RWPE1 (cell line): ENCODE data around the gene FAM13A.

Source experiments
- CTCF ChIA-PET: fragments of 350-600 bp; sonication (Branson Sonifier 250); formaldehyde crosslinking; extraction: SDS; loops from one replicate; lab custom pipeline; 2021; lab: Yijun Ruan, JAX
- POLR2A ChIA-PET: fragments of 400-600 bp; formaldehyde crosslinking; extraction: SDS; loops from one replicate; lab custom pipeline; 2020; ENCODE audit warnings: antibody characterized with exemption; ENCODE audit not compliant: low non-redundant PET; lab: Yijun Ruan, JAX
- DNase-seq: peaks from one replicate; pipeline ENCODE4 v3.0.0; 2012; ENCODE audit warnings: low spot score
- H3K27ac ChIP-seq: fragments of 450-650 bp; 2 replicates; pipeline ENCODE4 v1.5.1; 2017
- TF ChIP-seq, protein P1 (sequence below): fragments of 450-650 bp; conservative IDR thresholded peaks from 2 replicates; pipeline ENCODE4 v1.5.1; 2017; ENCODE audit warnings: low read depth, mild to moderate bottlenecking

The FAM13A gene

DNA sequence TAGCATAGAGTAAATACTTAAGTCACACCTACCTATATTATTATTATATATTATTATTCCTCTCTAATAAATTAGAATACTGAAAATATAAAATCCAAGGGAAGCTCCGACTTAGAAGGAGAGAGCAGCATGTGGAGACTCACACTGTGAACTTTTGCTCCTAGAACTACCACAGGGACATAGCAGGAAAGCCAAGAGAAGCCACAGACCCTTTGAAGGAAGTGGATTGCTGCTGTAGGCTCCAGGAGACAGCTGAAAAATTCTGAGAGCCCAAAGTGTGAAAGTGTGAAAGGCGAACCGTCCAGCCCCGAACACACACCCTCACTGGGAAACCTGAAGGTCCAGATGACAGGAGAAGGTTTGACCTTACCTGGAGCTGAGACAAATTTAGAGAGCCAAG is 177.0 kb downstream of the FAM13A start:
- ChIA-PET POLR2A (no interaction called here), CTCF (no interaction called here)
- no peak for DNase-seq
- TF ChIP-seq, protein P1, sequence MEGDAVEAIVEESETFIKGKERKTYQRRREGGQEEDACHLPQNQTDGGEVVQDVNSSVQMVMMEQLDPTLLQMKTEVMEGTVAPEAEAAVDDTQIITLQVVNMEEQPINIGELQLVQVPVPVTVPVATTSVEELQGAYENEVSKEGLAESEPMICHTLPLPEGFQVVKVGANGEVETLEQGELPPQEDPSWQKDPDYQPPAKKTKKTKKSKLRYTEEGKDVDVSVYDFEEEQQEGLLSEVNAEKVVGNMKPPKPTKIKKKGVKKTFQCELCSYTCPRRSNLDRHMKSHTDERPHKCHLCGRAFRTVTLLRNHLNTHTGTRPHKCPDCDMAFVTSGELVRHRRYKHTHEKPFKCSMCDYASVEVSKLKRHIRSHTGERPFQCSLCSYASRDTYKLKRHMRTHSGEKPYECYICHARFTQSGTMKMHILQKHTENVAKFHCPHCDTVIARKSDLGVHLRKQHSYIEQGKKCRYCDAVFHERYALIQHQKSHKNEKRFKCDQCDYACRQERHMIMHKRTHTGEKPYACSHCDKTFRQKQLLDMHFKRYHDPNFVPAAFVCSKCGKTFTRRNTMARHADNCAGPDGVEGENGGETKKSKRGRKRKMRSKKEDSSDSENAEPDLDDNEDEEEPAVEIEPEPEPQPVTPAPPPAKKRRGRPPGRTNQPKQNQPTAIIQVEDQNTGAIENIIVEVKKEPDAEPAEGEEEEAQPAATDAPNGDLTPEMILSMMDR: no peak
- no peak overlapping the region for H3K27ac ChIP-seq

DNA sequence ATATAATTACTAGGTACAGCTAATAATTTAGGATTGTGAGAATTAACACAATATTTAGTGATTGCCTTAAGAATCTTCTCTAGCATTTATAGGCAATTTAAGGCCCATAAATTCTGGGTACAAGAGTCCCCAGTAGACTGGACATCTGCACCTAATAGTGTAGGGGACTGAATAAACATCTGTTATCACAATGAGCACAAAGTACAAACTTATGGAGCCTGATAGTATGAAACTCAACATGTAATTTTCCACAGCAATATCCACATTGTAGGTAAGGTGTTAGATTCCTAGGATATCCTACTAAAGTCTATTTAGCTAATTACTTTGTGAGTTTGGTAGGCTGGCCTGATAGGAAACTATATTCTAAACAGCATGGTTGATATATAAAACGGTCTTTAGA is 178.3 kb downstream of the FAM13A start:
- H3K27ac ChIP-seq: no peak overlapping the region
- DNase-seq: no peak
- TF ChIP-seq, protein P1: no peak
- ChIA-PET POLR2A (no interaction called here), CTCF (interaction anchor here (0.6 kb wide), 1 partner anchor 115 kb away, joined by 5 read pairs; no protein-coding TSS in a partner anchor)

GRCh38 chr4:88870428-88870827 is 186.6 kb downstream of the FAM13A start:
- POLR2A ChIA-PET: no interaction called here

DNA sequence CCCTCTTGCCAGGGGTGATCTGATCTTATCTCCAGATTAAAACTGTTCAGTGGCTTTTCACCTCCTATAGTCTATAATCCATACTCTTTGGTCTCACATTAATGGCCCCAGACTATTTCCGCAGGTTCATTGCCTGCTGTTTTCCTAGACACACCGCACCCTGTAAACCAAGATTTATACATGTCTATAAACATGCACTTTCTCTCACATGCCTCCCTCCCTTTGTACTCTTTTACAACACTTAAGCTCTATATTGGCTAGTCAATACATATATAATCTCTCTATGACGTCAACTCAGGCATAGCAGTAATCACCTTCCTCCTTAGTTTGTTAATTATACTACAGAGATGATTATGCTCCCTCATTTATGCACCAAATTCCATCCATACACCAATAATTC is 188.5 kb downstream of the FAM13A start:
- DNase-seq: no peak
- H3K27ac ChIP-seq: no peak overlapping the region
- POLR2A ChIA-PET: no interaction called here
- CTCF ChIA-PET: no interaction called here
- TF ChIP-seq, protein P1: no peak

More at GRCh38 chr4:88870428-88870827, 186.6 kb downstream of the FAM13A start:
- H3K27ac ChIP-seq: no peak overlapping the region
- CTCF ChIA-PET: interaction anchor here (0.7 kb wide), 1 partner anchor 17 kb away, joined by 4 read pairs; no protein-coding TSS in a partner anchor
- TF ChIP-seq, protein P1: no peak
- DNase-seq: no peak

- CTCF ChIA-PET: no interaction called here
- H3K27ac ChIP-seq: no peak overlapping the region
- peak; percentile 20 for DNase-seq
- POLR2A ChIA-PET: no interaction called here
- TF ChIP-seq, protein P1: no peak
Observed at GRCh38 chr4:88866862-88867550, 190.0 kb downstream of the FAM13A start.

DNA sequence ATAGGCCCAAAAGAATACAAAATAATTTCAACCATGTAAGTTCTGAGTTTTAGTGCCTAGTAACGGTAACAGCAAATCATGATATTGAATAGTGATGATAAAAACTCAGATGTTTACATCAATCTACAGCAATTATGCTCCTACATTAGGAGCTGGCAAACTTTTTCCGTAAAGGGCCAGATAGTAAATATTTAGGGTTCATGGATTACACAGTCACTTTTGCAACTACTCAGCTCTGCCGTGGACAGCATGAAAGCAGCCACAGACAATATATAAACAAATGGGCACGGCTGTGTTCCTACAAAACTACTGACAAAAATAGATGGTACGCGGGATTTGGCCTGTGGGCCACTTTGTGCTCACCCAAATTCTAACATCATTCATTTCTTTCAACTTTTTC is 191.5 kb downstream of the FAM13A start:
- POLR2A ChIA-PET: no interaction called here

More for the DNA sequence above, 191.5 kb downstream of the FAM13A start:
- TF ChIP-seq, protein P1: no peak
- CTCF ChIA-PET: no interaction called here
- DNase-seq: no peak
- H3K27ac ChIP-seq: no peak overlapping the region
